GM19395 (cell line): ENCODE results near the gene ATAD3C.

Experiments
- ATAC-seq: cut with Tn5 transposase; IDR thresholded peaks from one replicate; pipeline ENCODE4 v1.9.1; 2021; ENCODE audit warnings: mild to moderate bottlenecking, moderate library complexity; ENCODE audit not compliant: unreplicated experiment

ATAD3C gene

GRCh38 chr1:1430114-1430982, 19.1 kb upstream of the ATAD3C start:
- no peak for ATAC-seq

- ATAC-seq: no peak
Observed at GRCh38 chr1:1430992-1431844, 18.3 kb upstream of the ATAD3C start.

DNA sequence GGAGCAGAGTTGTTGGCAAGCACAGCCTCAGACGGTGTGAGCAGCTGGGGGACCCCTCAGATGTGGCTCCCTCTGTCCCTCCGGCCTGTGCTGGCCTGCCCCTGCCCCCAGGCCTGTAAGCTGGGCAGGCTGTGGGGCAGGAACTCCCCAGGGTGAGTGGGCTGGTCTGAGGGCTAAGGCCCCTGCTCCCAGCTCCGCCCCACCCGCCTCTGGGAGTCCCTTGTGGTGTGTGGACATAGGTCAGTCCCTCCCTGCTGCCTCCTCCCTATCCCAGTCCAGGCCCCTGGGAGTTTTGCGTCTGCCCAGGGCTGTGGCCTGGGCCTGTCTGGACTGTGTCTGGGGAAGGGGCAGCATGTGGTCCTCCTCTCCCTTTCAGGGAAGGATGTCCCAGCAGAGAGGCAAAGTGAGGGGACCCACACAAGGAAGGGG, 17.6 kb upstream of the ATAD3C start:
- no peak for ATAC-seq

DNA sequence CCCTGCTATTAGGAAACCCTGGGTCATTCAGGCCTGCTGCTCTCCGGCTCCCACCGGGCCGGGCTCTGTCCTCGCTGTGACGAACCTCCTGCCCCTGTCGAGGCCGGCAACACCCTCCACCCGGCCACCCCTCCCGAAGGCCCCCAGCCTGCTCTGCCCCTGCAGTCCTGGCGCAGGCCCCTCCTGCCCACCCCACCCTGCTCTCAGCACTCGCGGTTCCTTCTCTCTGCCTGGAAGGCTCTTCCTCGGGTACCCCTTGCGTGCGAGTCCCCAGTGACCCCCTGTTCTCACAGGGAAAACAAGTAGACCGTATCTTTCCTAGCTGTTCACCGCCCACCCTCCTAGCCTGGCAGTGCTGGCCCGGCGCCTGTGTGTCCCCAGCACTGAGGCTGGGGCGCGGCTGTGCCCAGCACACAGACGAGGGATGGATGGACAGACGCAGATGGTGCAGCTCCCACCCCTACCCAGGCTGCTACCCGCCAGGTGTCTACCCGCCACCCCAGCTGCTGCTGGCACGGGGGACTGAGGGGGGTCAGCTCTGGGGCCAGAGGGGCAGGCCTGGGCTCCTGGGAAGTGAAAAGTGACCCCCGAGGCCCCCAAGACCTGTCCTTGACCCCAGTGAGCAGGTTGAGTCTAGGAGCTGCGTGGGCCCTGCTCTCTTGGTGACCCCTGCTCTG, 17.1 kb upstream of the ATAD3C start:
- no peak for ATAC-seq

DNA sequence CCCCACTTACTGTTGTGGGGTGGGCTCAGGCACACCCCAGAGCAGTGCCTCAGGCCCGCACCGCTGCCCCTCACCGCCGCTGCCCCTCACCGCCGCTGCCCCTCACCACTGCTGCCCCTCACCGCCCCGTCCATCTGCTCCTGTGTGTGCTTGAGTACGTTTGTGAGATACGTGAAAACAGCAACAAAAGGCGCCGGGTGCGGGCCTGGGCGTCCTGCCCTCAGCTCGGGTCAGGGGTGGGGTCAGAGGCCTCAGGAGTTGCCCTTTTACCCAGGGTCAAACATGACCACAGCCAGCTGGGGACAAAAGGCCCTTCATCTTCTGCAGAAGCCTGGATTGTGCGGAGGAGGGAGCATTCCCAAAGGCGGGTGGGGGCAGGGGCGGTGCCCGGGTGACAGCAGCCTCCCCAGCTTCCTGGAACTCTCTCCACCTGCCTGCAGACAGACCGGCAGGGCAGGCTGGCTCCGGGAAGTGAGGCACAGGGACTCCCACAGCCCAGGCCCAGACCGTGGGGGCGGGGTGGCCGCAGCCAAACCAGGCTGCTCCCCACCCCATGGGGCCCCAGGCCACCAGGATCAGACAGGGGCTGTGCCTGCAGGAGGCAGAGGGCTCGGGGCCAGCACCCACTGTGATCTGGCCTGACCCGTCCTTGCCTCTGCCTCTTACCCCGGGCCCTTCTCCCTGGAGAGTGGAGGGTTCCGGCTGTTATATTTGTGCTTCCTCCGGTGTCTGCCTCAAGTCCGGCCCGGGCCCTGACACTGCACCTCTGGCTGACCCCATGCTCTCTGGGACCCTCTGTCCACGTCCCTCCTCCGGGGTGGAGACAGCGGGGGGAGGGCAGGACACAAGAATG, 16.3 kb upstream of the ATAD3C start:
- no peak for ATAC-seq

DNA sequence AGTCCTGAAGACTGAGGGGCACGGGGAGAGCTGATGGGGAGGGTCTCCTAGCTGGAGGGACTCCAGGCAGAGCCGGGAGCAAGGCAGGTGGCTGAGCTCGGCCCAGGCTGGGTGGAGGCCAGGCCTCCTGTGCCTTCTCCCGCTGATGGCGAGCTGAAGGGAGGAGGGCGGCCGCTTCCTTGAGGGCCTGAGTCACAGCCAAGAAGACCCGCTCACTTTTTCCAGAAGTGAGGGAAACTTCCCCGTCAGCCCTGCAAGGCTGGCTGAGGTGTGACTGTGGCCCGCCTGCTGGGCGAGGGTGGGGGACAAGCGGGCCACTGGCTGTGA, 15.7 kb upstream of the ATAD3C start:
- no peak for ATAC-seq

GRCh38 chr1:1434131-1434823, 15.2 kb upstream of the ATAD3C start:
- ATAC-seq: no peak

- ATAC-seq: no peak
Observed at GRCh38 chr1:1434824-1435105, 14.7 kb upstream of the ATAD3C start.

- ATAC-seq: no peak
Observed at GRCh38 chr1:1435106-1435903, 14.2 kb upstream of the ATAD3C start, which contains the start of gene VWA1. VWA1 (plus strand) TSS chr1:1435690; CDS start chr1:1435749, 59 bp downstream.

DNA sequence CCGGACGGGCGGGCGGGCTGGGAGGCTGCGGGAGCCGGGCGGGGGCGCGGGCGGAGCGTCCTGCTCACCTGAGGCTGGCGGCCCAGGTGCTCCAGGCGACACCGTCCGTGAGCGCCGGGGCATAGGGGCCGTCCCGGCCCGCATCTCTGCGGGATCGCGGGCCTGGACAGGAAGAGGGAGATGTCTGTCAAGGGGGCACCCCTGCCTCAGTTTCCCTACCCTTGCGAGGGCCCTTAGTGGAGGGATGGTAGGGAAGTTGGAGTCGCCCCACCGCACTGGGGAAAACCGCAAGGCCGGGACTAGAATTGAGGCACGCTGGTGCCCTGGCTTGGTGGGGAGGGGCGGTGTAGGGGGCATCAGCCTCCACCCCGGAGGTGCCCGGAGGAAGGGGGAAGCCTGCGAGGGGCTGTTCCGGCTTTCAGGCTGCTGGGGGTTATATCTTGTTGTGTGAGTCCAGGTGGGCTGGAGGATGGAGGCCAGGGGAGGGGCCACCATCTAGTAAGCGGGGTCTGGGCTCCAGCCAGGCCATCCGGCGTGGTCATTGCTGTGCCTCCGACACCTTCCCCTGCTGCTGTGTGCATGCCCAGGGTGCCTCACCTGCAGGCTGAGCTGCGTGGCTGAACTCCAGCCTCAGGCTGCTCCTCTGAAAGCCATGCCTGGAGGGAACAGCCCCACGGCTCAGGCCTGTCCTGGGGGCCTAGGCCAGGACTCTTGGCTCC, 13.4 kb upstream of the ATAD3C start:
- no peak for ATAC-seq

DNA sequence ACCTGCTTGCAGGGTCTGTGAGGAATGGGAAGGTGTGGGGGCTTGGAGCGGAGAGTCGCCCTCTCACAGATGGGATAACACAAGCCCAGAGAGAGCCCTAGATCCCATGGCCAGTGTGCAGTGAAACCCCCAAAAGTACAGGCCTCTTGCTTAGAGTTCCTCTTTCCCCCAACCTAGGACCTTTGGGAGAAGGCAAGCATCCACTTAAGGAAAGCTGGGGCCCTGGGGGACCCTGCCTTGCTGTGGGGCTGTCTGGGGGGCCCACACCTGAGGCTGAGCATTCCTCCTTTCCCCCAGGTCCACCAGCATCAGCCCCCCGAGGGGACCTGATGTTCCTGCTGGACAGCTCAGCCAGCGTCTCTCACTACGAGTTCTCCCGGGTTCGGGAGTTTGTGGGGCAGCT, 12.9 kb upstream of the ATAD3C start:
- ATAC-seq: no peak

GRCh38 chr1:1437033-1437903, 12.2 kb upstream of the ATAD3C start:
- ATAC-seq: no peak

DNA sequence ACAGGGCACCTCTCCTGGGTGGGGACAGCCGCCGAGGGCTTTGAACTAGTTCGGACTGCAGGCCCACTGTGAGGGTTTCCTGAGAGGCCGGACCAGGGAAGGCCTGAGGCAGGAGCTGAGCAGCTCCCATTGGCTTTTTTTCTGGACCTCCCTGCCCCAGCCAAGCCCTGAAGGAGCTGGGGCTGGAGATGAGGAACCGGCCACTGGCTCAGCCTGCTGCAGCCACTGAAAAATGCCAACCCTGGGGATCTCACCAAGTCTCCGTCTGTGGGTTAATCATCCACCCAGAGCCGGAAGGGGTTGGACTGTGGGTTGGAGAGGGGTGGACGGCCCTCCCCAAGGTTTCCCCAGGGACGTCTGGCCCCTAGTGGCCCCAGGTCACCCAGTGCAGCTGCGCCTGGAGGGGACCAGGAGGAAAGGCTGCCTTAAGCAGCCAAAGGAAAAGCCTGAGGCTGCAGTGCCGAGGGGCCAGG, 11.5 kb upstream of the ATAD3C start:
- ATAC-seq: no peak

GRCh38 chr1:1438531-1439381, 10.7 kb upstream of the ATAD3C start:
- ATAC-seq: no peak

DNA sequence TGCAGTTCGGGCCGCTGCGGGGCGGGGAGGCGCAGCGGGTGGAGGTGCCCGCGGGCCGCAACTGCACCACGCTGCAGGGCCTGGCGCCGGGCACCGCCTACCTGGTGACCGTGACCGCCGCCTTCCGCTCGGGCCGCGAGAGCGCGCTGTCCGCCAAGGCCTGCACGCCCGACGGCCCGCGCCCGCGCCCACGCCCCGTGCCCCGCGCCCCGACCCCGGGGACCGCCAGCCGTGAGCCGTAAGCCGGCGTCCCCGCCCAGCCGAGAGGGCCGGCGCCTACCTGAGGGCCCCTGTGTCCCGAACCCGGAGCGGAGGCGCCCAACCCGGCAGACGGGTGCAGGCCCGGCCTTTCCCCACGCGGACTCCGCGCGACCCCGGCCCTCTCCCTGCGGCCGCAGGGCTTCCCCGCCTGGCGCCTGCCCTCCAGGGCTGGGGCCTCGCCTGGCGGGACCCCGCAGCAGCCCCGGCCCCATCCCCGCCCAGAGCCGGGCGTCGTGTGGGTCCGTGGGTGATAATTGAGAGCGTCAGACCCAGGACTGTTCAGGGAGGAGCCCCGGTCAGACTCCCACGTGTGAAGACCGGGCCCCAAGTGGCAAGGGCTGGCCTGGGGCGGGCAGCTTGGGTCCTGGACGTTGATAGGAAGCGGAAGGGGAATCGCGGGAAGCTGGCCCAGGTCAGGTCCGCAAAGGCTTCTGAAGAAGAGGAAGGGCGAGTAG, 9.8 kb upstream of the ATAD3C start:
- no peak for ATAC-seq
